ENCODE results near the gene CACTIN. TPM values are rescaled to one million over a fixed set of nuclear protein-coding genes. Genes with fewer than 3 reads are reported as not detected.

The CACTIN gene
- total RNA-seq, 2 experiments from 2014 or later, result 25.8 to 25.9 TPM

GRCh38 chr19:3573858-3574637, 52.5 kb downstream of the CACTIN start:
- Histone ChIP-seq H3K36me3 (ENCODE audit: insufficient read depth, low read length) (no peaks in the 10 kb centered on the region), H3K4me3 (ENCODE audit: low read length) (peak overlapping the region; percentile 73), H3K4me1 (ENCODE audit: insufficient read depth, low read length) (peaks cover 18% of the 10 kb centered on the region), H3K27me3 (ENCODE audit: control insufficient read depth in 1 of 2, insufficient read depth in 2 of 2, low read length in 2 of 2) (no peaks in the 10 kb centered on the region), H3K9me3 (ENCODE audit: control insufficient read depth in 1 of 2, insufficient read depth in 1 of 2, low read length in 2 of 2) (peaks cover 0 to 7% of the 10 kb centered on the region in 2 experiments), H3K27ac (ENCODE audit: low read depth in 1 of 2, low read length in 2 of 2) (no peak overlapping the region)
- peak overlapping the region; percentile 81 for H3K4me3 Mint-ChIP-seq
- peaks cover 16% of the 10 kb centered on the region for H3K4me1 Mint-ChIP-seq (ENCODE audit: low read depth)
- intact Hi-C loops (cut with DNase I, micrococcal nuclease), result loop anchor here in 1 of 2 experiments (2.0 to 5.0 kb wide), 3 partner anchors 53 to 137 kb away; partner anchors contain the start of genes CACTIN and FZR1
- peak; percentile 48 to 94 (median 74) for DNase-seq
- ATAC-seq (ENCODE audit: poor library complexity), result peak; percentile 18
- peaks cover 12% of the 10 kb centered on the region for H3K36me3 Mint-ChIP-seq (ENCODE audit: low read depth)
- ChIA-PET POLR2A (interaction anchor here (0.9 to 2.0 kb wide), 4 partner anchors 17 to 189 kb away, joined by 3 to 8 read pairs (median 4); partner anchors contain the start of genes MFSD12 and MRPL54), CTCF (interaction anchor here (0.9 to 1.2 kb wide), 2 partner anchors 27 to 29 kb away, joined by 3 read pairs; no protein-coding TSS in a partner anchor)
- no peaks in the 10 kb centered on the region for H3K27me3 Mint-ChIP-seq
- H3K9me3 Mint-ChIP-seq, result no peaks in the 10 kb centered on the region
- TF ChIP-seq CTCF (IDR thresholded peaks at IDR 0.05), result no peak
- no peak overlapping the region for H3K27ac Mint-ChIP-seq

GRCh38 chr19:3573162-3573857, 53.3 kb downstream of the CACTIN start:
- Histone ChIP-seq H3K27me3 (ENCODE audit: control insufficient read depth in 1 of 2, insufficient read depth in 2 of 2, low read length in 2 of 2) (no peaks in the 10 kb centered on the region), H3K4me1 (ENCODE audit: insufficient read depth, low read length) (peaks cover 18% of the 10 kb centered on the region), H3K4me3 (ENCODE audit: low read length) (peak overlapping the region; percentile 73), H3K9me3 (ENCODE audit: control insufficient read depth in 1 of 2, insufficient read depth in 1 of 2, low read length in 2 of 2) (peaks cover 0 to 7% of the 10 kb centered on the region in 2 experiments), H3K36me3 (ENCODE audit: insufficient read depth, low read length) (no peaks in the 10 kb centered on the region), H3K27ac (ENCODE audit: low read depth in 1 of 2, low read length in 2 of 2) (peak overlapping the region in 1 of 2 donors; percentile 61)
- TF ChIP-seq CTCF (IDR thresholded peaks at IDR 0.05), result no peak
- no peaks in the 10 kb centered on the region for H3K27me3 Mint-ChIP-seq
- H3K4me3 Mint-ChIP-seq, result peak overlapping the region; percentile 81
- DNase-seq (no peak), ATAC-seq (ENCODE audit: poor library complexity) (peak; percentile 0)
- no peak overlapping the region for H3K27ac Mint-ChIP-seq
- ChIA-PET CTCF (interaction anchor here (0.9 to 1.2 kb wide), 2 partner anchors 26 to 29 kb away, joined by 3 read pairs; no protein-coding TSS in a partner anchor), POLR2A (interaction anchor here (0.9 to 1.4 kb wide), 3 partner anchors 18 to 189 kb away, joined by 3 to 4 read pairs (median 3); partner anchors contain the start of gene MRPL54)
- H3K4me1 Mint-ChIP-seq (ENCODE audit: low read depth), result peaks cover 16% of the 10 kb centered on the region
- H3K9me3 Mint-ChIP-seq, result no peaks in the 10 kb centered on the region
- peaks cover 12% of the 10 kb centered on the region for H3K36me3 Mint-ChIP-seq (ENCODE audit: low read depth)
- intact Hi-C loops (cut with DNase I, micrococcal nuclease), result loop anchor here in 1 of 2 experiments (2.0 to 5.0 kb wide), 3 partner anchors 53 to 136 kb away; partner anchors contain the start of genes CACTIN and FZR1

GRCh38 chr19:3572855-3573161, 53.8 kb downstream of the CACTIN start, which contains the start of gene HMG20B:
Gene HMG20B (plus strand): TSS chr19:3572944. CDS start chr19:3573310, 366 bp downstream.
- H3K27ac ChIP-seq (ENCODE audit: low read depth in 1 of 2, low read length in 2 of 2), result peak within 1 kb of the TSS; percentile 13 to 61
- Mint-ChIP-seq H3K27me3 (no peaks in the 10 kb centered on the region), H3K4me3 (peak within 1 kb of the TSS; percentile 86), H3K27ac (peak within 1 kb of the TSS; percentile 31), H3K4me1 (ENCODE audit: low read depth) (peaks cover 16% of the 10 kb centered on the region), H3K9me3 (no peaks in the 10 kb centered on the region), H3K36me3 (ENCODE audit: low read depth) (peaks cover 12% of the 10 kb centered on the region)
- H3K4me3 ChIP-seq (ENCODE audit: low read length), result peak within 1 kb of the TSS; percentile 73
- H3K9me3 ChIP-seq (ENCODE audit: control insufficient read depth in 1 of 2, insufficient read depth in 1 of 2, low read length in 2 of 2), result peaks cover 0 to 7% of the 10 kb centered on the region in 2 experiments
- H3K36me3 ChIP-seq (ENCODE audit: insufficient read depth, low read length), result no peaks in the 10 kb centered on the region
- DNase-seq (no peak), ATAC-seq (ENCODE audit: poor library complexity) (peak; percentile 2)
- intact Hi-C loops (cut with DNase I, micrococcal nuclease), result loop anchor here (1.0 to 5.0 kb wide), 6 partner anchors 15 to 136 kb away; partner anchors contain the start of genes CACTIN (in 1 of the 2), FZR1 (in 1 of the 2) and MFSD12 (in 1 of the 2)
- TF ChIP-seq CTCF (IDR thresholded peaks at IDR 0.05), result no peak
- peaks cover 18% of the 10 kb centered on the region for H3K4me1 ChIP-seq (ENCODE audit: insufficient read depth, low read length)
- POLR2A ChIA-PET, result interaction anchor here (1.4 kb wide), 2 partner anchors 28 to 190 kb away, joined by 3 to 4 read pairs; partner anchors contain the start of gene MRPL54
- no peaks in the 10 kb centered on the region for H3K27me3 ChIP-seq (ENCODE audit: control insufficient read depth in 1 of 2, insufficient read depth in 2 of 2, low read length in 2 of 2)
- CTCF ChIA-PET, result no interaction called here
